ENCODE measurements around the gene PCARE. TPM values are rescaled to one million over a fixed set of nuclear protein-coding genes. Genes with fewer than 3 reads are reported as not detected.

PCARE gene
- total RNA-seq, 2 donors from 2014 or later: not detected

DNA sequence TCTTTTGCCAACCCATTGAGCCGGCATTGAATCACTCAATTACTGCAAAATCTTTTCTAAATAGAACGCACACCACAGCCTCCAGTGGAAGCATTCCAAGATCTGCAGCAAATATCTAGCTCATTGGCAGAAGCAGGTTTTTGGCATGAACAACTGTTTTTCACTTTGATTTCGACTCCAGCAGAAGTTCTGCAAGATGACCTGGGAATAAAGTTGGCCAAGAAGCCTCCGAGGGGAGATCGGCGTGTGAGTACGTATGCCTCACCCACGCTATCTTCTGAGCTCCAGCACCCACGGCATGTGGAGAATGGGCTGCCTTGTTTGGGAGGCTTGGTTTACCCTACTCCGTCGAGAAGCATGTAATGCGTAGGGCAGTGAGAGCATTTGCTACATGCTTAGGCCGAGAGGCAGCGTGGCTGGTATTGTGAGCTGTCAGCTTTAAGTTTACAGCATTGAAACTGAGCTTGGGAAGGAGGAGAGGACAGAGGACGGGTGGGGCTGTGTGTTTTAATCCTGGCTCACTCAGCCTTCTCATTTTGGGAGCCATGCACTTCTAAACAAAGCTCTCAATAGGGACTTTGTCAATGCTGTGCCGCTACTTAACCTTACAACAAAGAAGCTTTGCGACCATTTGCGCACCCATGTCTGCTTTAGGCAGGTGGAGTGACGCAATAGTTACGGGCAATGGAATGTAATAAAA lies 10.5 kb downstream of the PCARE start:
- peak in 3 of 4 donors; percentile 43 to 47 (median 45) for DNase-seq
- intact Hi-C loops (cut with DNase I): no loop called here
- H3K9me3 ChIP-seq: no peaks in the 10 kb centered on the region
- no peaks in the 10 kb centered on the region for H3K27me3 ChIP-seq
- peaks cover 26% of the 10 kb centered on the region for H3K4me1 ChIP-seq
- H3K36me3 ChIP-seq (replicated peaks in 1 of 2; ENCODE audit: insufficient read depth in 1 of 2, low read depth in 2 of 2): no peaks in the 10 kb centered on the region
- WGBS, 2 donors: 60 to 79% methylated on average over 20 of the region's 20 CpGs
- peak overlapping the region in 1 of 4 donors; percentile 7 for H3K27ac ChIP-seq
- no peak for ATAC-seq
- no peak for TF ChIP-seq POLR2A (IDR thresholded peaks at IDR 0.05)
- TF ChIP-seq, protein P1, sequence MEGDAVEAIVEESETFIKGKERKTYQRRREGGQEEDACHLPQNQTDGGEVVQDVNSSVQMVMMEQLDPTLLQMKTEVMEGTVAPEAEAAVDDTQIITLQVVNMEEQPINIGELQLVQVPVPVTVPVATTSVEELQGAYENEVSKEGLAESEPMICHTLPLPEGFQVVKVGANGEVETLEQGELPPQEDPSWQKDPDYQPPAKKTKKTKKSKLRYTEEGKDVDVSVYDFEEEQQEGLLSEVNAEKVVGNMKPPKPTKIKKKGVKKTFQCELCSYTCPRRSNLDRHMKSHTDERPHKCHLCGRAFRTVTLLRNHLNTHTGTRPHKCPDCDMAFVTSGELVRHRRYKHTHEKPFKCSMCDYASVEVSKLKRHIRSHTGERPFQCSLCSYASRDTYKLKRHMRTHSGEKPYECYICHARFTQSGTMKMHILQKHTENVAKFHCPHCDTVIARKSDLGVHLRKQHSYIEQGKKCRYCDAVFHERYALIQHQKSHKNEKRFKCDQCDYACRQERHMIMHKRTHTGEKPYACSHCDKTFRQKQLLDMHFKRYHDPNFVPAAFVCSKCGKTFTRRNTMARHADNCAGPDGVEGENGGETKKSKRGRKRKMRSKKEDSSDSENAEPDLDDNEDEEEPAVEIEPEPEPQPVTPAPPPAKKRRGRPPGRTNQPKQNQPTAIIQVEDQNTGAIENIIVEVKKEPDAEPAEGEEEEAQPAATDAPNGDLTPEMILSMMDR (IDR thresholded peaks at IDR 0.05): no peak
- H3K4me3 ChIP-seq: no peak overlapping the region

DNA sequence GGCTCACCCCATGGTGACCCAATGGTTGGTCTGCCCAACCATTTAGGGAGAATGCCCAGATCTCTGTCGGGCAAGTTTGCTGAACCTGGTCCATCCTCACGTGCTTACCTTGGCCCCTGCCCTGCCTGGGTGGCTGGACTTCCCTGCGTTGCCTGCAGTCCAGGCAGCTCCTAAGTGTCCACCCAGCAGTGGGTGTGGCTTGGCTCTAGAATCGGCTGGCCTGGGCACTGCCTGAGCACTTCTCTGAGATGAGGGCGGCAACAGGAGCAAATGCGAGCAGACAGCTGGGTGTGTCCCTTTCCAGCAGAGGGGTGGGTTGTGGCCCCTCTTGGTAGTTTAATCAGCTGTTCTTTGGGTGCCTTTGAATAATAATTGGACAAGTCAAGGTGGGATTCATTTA lies 11.3 kb downstream of the PCARE start:
- intact Hi-C loops (cut with DNase I): no loop called here
- ATAC-seq (peak; percentile 58), DNase-seq (peak; percentile 63 to 79 (median 73))
- H3K4me1 ChIP-seq: peaks cover 26% of the 10 kb centered on the region
- WGBS, 2 donors: 13% methylated on average over 6 of the region's 6 CpGs; no CpG with 5 or more reads in 1 of the 2 donors
- no peaks in the 10 kb centered on the region for H3K9me3 ChIP-seq
- H3K4me3 ChIP-seq: no peak overlapping the region
- TF ChIP-seq, protein P1 (IDR thresholded peaks at IDR 0.05): no peak
- TF ChIP-seq POLR2A (IDR thresholded peaks at IDR 0.05): no peak
- H3K36me3 ChIP-seq (replicated peaks in 1 of 2; ENCODE audit: insufficient read depth in 1 of 2, low read depth in 2 of 2): no peaks in the 10 kb centered on the region
- peak overlapping the region in 1 of 4 donors; percentile 7 for H3K27ac ChIP-seq
- H3K27me3 ChIP-seq: no peaks in the 10 kb centered on the region

DNA sequence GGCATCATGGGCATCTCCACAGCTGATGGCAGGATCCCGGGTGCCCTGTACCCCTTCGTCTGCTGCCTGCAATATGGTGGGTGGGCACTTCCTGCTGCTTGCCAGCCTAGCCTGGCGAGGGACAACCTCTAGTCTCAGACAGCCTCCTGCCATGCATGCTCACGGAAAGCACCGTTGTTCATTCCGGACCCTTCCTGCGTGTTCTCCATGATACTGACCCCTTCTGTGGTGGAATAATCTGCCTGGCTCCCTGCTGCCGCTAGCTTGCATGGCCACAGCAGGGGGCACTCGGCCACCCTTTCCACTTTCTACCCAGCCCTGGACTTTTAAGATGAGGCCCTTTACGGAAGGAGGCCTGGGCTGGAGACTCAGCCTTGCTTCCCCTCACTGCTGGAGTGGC lies 12.0 kb downstream of the PCARE start:
- 93 to 95% methylated on average over 3 to 10 of the region's 10 CpGs for WGBS, 2 donors
- no peaks in the 10 kb centered on the region for H3K27me3 ChIP-seq
- H3K9me3 ChIP-seq: no peaks in the 10 kb centered on the region
- no peak for ATAC-seq
- no peaks in the 10 kb centered on the region for H3K36me3 ChIP-seq (replicated peaks in 1 of 2; ENCODE audit: insufficient read depth in 1 of 2, low read depth in 2 of 2)
- intact Hi-C loops (cut with DNase I): no loop called here
- DNase-seq: no peak
- H3K27ac ChIP-seq: no peak overlapping the region
- TF ChIP-seq POLR2A (IDR thresholded peaks at IDR 0.05): no peak
- TF ChIP-seq, protein P1 (IDR thresholded peaks at IDR 0.05): no peak
- peaks cover 26% of the 10 kb centered on the region for H3K4me1 ChIP-seq
- no peak overlapping the region for H3K4me3 ChIP-seq

DNA sequence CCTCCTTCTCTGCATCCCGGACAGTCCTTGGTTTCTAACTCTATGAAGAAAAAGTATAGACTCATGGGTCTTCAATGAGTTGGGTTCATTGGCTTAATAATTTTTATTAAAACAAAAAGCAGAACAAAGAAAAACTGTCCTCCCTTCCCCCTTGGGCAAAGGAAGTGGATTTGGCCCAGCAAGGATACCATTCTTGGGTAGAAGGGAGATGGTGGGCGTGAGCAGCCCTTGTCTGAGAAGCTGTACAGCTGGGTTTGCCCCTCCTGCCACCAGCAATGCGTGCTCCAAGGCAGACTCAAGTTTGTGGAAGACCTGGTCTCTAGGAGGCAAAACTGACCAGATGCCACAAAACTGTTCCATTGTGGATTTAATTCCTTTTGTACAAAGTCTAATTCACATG lies 12.7 kb downstream of the PCARE start:
- Histone ChIP-seq H3K4me3 (no peak overlapping the region), H3K27ac (no peak overlapping the region), H3K27me3 (no peaks in the 10 kb centered on the region), H3K4me1 (peaks cover 20% of the 10 kb centered on the region), H3K9me3 (no peaks in the 10 kb centered on the region), H3K36me3 (replicated peaks in 1 of 2; ENCODE audit: insufficient read depth in 1 of 2, low read depth in 2 of 2) (no peaks in the 10 kb centered on the region)
- TF ChIP-seq, protein P1 (IDR thresholded peaks at IDR 0.05): no peak
- no peak for TF ChIP-seq POLR2A (IDR thresholded peaks at IDR 0.05)
- ATAC-seq: no peak
- intact Hi-C loops (cut with DNase I): no loop called here
- WGBS, 2 donors: 81 to 89% methylated on average over 3 of the region's 3 CpGs
- DNase-seq: no peak

DNA sequence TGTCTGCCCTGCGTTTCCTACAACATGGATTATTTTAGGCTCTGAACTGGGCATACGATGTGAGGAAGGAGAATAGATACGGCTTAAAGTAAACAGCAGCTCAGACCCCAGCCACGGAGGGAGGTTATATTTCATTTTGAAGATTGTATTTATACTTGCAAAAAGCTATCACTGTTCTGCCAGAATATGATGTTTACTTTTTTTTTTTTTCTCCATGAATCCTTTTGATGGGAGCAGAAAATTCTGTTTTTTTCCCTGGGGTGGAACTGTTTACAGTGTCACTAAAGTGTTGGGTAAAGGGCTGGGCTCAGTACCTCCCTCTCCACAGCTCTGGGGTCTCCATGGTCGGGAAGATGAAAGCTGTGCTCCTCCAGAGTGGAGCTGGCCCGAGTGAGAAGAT lies 13.1 kb downstream of the PCARE start:
- Histone ChIP-seq H3K4me1 (peaks cover 15% of the 10 kb centered on the region), H3K27ac (no peak overlapping the region), H3K9me3 (no peaks in the 10 kb centered on the region), H3K4me3 (no peak overlapping the region), H3K36me3 (replicated peaks in 1 of 2; ENCODE audit: insufficient read depth in 1 of 2, low read depth in 2 of 2) (no peaks in the 10 kb centered on the region), H3K27me3 (no peaks in the 10 kb centered on the region)
- intact Hi-C loops (cut with DNase I): no loop called here
- no peak for ATAC-seq
- 63 to 79% methylated on average over 6 of the region's 6 CpGs for WGBS, 2 donors
- TF ChIP-seq POLR2A (IDR thresholded peaks at IDR 0.05): no peak
- TF ChIP-seq, protein P1 (IDR thresholded peaks at IDR 0.05): no peak
- no peak for DNase-seq
